Ectodermal cell (in vitro differentiated cells): ENCODE results near the gene KDM6B. TPM values are rescaled to one million over a fixed set of nuclear protein-coding genes. Genes with fewer than 3 reads are reported as not detected.

Experiments
- H3K27ac ChIP-seq: 2 replicates; pipeline ENCODE4 v1.7.0; 2013; ENCODE audit warnings: mild to moderate bottlenecking, low read depth, low read length; ENCODE audit not compliant: insufficient read depth, poor library complexity, severe bottlenecking
- H3K27me3 ChIP-seq: 2 replicates; pipeline ENCODE4 v1.7.0; 2013; ENCODE audit warnings: mild to moderate bottlenecking, low read length; ENCODE audit not compliant: insufficient read depth, control insufficient read depth, poor library complexity, severe bottlenecking
- H3K36me3 ChIP-seq: one replicate; pipeline ENCODE4 v1.7.0; 2013; ENCODE audit warnings: low read length; ENCODE audit not compliant: control insufficient read depth, insufficient read depth
- H3K4me1 ChIP-seq: one replicate; pipeline ENCODE4 v1.7.0; 2013; ENCODE audit warnings: low read length; ENCODE audit not compliant: control insufficient read depth, insufficient read depth
- H3K4me3 ChIP-seq: 2 replicates; pipeline ENCODE4 v1.7.0; 2013; ENCODE audit warnings: low read depth, low read length, control low read depth; ENCODE audit not compliant: insufficient read depth
- H3K9me3 ChIP-seq: 2 replicates; pipeline ENCODE4 v1.7.0; 2013; ENCODE audit warnings: mild to moderate bottlenecking, low read length, moderate library complexity; ENCODE audit not compliant: control insufficient read depth
- WGBS, 2 experiments: methylation state at CpG; one replicate each; pipeline ENCODE4 v1.1.7; 2013; ENCODE audit warnings: missing lambda C conversion rate in 2 of 2; 5-methylcytosine and 5-hydroxymethylcytosine counted together
- polyA plus RNA-seq, 4 experiments: library from polyadenylated mRNA; stranded (reverse); fragments of 50-300 nt; gene quantifications; one replicate each; pipeline ENCODE4 v1.2.3, GENCODE V29; 2013

The KDM6B gene
- 30.3 TPM for polyA plus RNA-seq (2013, experiment 1 of 4)
- polyA plus RNA-seq (2013, experiment 2 of 4) = 36.4 TPM
- 32.0 TPM for polyA plus RNA-seq (2013, experiment 3 of 4)
- 34.0 TPM for polyA plus RNA-seq (2013, experiment 4 of 4)

GRCh38 chr17:7833795-7834541, at the start of gene KDM6B:
TSS of gene KDM6B (plus strand) at chr17:7834217. CDS start at chr17:7845555, 11,338 bp downstream.
- WGBS, 2 experiments = 1% methylated on average over 49 of the region's 49 CpGs
- Histone ChIP-seq H3K27me3 (peaks cover 29% of the 10 kb centered on the region), H3K4me3 (peak within 1 kb of the TSS; percentile 83), H3K9me3 (no peaks in the 10 kb centered on the region), H3K36me3 (no peaks in the 10 kb centered on the region), H3K27ac (peak within 1 kb of the TSS; percentile 99), H3K4me1 (peaks cover 19% of the 10 kb centered on the region)

DNA sequence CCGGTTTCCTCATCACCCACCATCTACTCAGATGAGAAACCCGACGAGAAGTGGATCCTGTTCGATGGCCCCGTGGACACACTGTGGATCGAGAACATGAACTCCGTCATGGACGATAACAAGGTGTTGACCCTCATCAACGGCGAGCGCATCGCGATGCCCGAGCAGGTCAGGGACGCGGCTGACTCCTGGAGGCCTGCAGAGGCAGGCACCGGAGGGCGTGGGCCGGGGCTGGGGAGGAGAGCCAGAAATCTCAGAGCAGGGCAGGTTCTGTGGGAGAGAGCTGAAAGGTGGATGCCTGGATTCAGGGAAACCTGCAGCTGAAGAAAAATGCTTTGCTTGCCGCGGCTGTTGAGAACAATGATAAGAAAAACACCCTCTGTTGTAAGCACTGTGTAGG, 47.2 kb upstream of the KDM6B start:
- H3K27me3 ChIP-seq = no peaks in the 10 kb centered on the region
- 92 to 94% methylated on average over 21 of the region's 21 CpGs for WGBS, 2 experiments

DNA sequence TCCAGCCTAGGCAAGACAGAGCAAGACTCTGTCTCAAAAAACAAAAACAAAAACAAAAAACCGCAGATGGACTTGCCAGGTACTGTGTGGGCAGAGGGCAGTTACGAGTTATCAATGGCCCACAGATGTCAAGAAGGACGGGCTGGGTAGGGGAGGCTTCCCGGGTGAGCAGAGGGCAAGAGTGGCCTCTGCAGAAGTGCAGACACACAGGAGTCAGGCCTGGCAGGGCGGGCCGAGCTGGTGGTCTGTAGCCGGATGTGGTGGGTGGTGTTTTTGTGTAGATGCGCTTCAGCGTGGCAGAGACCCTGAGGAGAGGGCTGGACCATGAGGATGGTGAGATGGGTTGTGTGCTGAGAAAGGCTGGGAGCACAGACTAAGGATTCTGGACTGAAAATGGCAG, 44.9 kb upstream of the KDM6B start:
- Histone ChIP-seq H3K4me1 (no peaks in the 10 kb centered on the region), H3K4me3 (no peak overlapping the region), H3K27ac (no peak overlapping the region), H3K36me3 (no peaks in the 10 kb centered on the region), H3K27me3 (no peaks in the 10 kb centered on the region), H3K9me3 (no peaks in the 10 kb centered on the region)
- 75 to 77% methylated on average over 9 of the region's 9 CpGs for WGBS, 2 experiments

More for the DNA sequence above, 47.2 kb upstream of the KDM6B start:
- Histone ChIP-seq H3K9me3 (no peaks in the 10 kb centered on the region), H3K4me3 (no peak overlapping the region), H3K4me1 (no peaks in the 10 kb centered on the region), H3K27ac (no peak overlapping the region), H3K36me3 (no peaks in the 10 kb centered on the region)

GRCh38 chr17:7790150-7790549, 43.9 kb upstream of the KDM6B start:
- Histone ChIP-seq H3K4me1 (no peaks in the 10 kb centered on the region), H3K4me3 (no peak overlapping the region), H3K36me3 (no peaks in the 10 kb centered on the region), H3K27me3 (no peaks in the 10 kb centered on the region), H3K9me3 (no peaks in the 10 kb centered on the region), H3K27ac (no peak overlapping the region)
- WGBS, 2 experiments = 83 to 95% methylated on average over 5 of the region's 5 CpGs

DNA sequence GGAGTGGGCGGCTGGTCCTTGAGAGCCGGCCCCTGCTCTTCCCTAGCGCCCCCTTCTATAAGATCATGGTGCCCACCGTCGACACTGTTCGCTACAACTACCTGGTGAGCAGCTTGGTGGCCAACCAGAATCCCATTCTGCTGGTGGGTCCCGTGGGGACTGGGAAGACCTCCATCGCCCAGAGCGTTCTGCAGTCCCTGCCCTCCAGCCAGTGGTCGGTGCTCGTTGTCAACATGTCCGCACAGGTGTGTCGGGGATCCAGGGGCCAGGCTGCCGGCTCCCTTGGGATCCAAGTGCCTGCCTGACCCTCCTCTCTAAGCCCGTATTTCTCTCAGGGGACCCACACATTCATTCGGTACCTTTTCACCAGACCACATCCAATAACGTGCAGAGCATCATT, 41.4 kb upstream of the KDM6B start:
- H3K4me3 ChIP-seq = no peak overlapping the region
- H3K27ac ChIP-seq = no peak overlapping the region
- H3K9me3 ChIP-seq = no peaks in the 10 kb centered on the region
- H3K27me3 ChIP-seq = no peaks in the 10 kb centered on the region
- H3K4me1 ChIP-seq = no peaks in the 10 kb centered on the region
- whole genome bisulfite sequencing, 2 experiments = 94 to 95% methylated on average over 17 of the region's 17 CpGs
- H3K36me3 ChIP-seq = no peaks in the 10 kb centered on the region

- H3K36me3 ChIP-seq = no peaks in the 10 kb centered on the region
- no peak overlapping the region for H3K4me3 ChIP-seq
- WGBS, 2 experiments = 70 to 71% methylated on average over 19 of the region's 19 CpGs
- no peaks in the 10 kb centered on the region for H3K4me1 ChIP-seq
- no peak overlapping the region for H3K27ac ChIP-seq
- no peaks in the 10 kb centered on the region for H3K27me3 ChIP-seq
- no peaks in the 10 kb centered on the region for H3K9me3 ChIP-seq
Measured at GRCh38 chr17:7794075-7794663, 39.8 kb upstream of the KDM6B start.

DNA sequence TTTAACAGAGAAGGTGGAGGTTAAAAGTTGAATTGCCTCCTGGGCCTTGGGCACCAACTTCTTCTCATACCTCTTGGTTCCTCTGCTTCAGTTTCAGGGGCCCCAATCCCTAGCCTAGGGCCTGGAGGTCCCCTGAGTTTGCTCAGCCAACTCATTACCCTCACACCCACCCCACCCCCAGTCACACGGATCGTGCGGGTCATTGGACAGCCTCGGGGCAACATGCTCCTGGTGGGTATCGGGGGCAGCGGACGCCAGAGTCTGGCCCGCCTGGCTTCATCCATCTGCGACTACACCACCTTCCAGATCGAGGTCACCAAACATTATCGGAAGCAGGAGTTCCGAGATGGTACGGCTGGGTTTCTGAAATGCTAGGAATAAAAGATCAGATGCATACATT, 36.0 kb upstream of the KDM6B start:
- WGBS, 2 experiments = 92 to 94% methylated on average over 13 of the region's 13 CpGs
- no peaks in the 10 kb centered on the region for H3K36me3 ChIP-seq
- H3K9me3 ChIP-seq = no peaks in the 10 kb centered on the region
- no peak overlapping the region for H3K4me3 ChIP-seq
- H3K4me1 ChIP-seq = no peaks in the 10 kb centered on the region
- H3K27ac ChIP-seq = no peak overlapping the region
- H3K27me3 ChIP-seq = no peaks in the 10 kb centered on the region

DNA sequence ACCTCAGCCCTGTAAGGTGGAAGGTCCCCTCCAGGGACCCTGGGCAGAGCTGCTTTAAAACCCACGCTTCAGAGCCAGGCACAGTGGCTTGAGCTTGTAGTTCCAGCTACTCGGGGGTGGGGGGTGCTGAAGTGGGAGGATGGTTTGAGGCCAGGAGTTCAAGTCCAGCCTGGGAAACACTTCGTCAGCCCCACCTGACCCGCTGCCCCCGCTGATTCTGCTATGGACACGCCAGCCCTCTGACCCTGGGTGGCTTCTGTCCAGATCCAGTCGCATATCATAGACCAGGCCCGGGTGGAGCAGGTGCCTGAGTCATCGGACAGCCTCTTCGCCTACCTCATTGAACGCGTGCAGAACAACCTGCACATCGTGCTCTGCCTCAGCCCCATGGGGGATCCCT, 35.2 kb upstream of the KDM6B start:
- Histone ChIP-seq H3K27me3 (no peaks in the 10 kb centered on the region), H3K27ac (no peak overlapping the region), H3K36me3 (no peaks in the 10 kb centered on the region), H3K9me3 (no peaks in the 10 kb centered on the region), H3K4me1 (no peaks in the 10 kb centered on the region), H3K4me3 (no peak overlapping the region)
- WGBS, 2 experiments = 85 to 87% methylated on average over 13 of the region's 13 CpGs

DNA sequence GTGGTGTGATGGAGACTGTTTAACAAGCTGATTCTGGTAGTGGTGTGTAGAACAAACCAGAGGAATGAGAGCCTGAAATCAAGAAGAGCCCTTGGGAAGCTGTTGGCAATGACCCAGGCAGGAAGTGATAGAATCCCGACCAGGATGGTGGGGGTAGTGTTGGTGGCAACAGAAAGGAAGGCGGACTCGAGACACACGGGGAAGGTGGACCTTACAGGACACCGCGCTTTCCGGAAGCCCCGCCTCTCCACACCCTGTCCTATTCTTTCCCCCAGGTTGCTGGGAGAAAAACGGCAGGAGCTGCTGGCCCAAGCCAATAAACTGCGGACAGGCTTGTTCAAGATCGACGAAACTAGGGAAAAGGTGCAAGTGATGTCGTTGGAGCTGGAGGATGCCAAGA, 30.0 kb upstream of the KDM6B start:
- H3K4me1 ChIP-seq = no peaks in the 10 kb centered on the region
- no peak overlapping the region for H3K27ac ChIP-seq
- H3K36me3 ChIP-seq = no peaks in the 10 kb centered on the region
- no peak overlapping the region for H3K4me3 ChIP-seq
- no peaks in the 10 kb centered on the region for H3K27me3 ChIP-seq
- WGBS, 2 experiments = 77% methylated on average over 13 of the region's 13 CpGs
- no peaks in the 10 kb centered on the region for H3K9me3 ChIP-seq

GRCh38 chr17:7806587-7806986, 27.4 kb upstream of the KDM6B start:
- no peaks in the 10 kb centered on the region for H3K4me1 ChIP-seq
- H3K27ac ChIP-seq = no peak overlapping the region
- no peaks in the 10 kb centered on the region for H3K9me3 ChIP-seq
- no peaks in the 10 kb centered on the region for H3K27me3 ChIP-seq
- H3K4me3 ChIP-seq = no peak overlapping the region
- WGBS, 2 experiments = 90% methylated on average over 4 to 6 of the region's 6 CpGs
- no peaks in the 10 kb centered on the region for H3K36me3 ChIP-seq
